Stimulated activated CD4-positive, alpha-beta T cell treated with anti-CD3 and anti-CD28 coated beads, Interleukin-12 subunit alpha, Interleukin-12 subunit beta, amount 100 ng/mL, for 48 hours (primary cell): Measurements from ENCODE around the gene ZBTB42.

Experiments
- DNase-seq, 3 donors: peaks; one replicate each; pipeline ENCODE4 v3.0.0-alpha.2; 2020; ENCODE audit warnings: low read depth in 2 of 3, low spot score in 1 of 3

Gene ZBTB42

DNA sequence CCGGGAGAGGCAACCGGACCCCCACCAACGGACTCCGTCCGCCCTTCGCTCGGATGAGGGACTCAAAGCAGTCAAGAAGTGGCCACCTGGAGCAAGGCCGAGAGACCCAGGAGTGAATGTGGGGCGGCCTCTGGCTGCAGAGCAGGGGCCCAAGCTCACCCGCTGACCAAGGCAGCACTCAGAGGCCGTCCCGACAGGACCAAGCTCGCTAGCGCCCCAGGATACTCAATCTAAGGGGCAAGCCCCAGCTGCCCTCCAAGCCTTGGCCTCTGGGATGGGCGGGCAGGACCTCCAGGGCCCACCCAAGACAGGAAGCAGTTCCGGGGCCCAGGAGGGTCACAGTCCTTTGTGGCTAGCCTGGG is 6.3 kb upstream of the ZBTB42 start:
- no peak for DNase-seq

DNA sequence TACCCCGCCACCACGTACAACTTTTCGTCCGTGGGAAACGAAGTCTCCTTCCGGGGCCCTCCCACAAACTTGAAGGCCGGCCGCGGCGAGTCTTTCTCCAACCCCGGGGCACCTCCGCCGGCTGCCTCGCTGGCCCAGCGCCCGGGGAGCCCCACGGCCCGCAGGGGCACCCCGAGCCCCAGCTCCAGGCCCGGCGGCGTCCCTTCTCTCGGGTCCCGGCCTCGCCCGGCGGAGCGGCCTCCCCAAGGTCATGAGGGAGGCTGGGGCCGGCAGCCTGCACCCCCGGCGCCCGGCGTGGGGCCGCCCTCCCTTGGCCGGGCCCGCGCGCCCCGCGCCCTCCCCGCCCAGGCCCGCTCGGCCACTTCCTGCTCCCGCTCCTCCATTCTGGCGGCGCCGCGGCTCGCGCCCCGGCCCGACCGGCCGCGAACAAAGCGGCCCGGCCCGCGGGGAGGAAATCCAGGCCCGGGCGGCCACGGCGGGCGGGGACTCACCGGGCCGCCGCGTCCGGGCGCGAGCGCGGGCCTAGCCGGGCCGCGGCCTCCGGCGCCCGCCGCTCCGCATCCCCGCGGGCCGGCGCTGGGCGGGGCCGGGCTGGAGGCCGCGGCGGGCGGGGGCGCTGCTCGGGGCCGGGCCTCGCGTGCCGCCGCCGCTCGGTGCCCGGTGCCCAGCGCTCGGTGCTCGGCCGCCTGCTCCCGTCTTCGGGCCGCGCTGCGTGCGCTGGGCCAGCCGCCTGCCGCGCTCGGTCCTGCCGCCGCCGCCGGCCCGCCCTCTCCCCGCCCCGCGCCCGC is 5.7 kb upstream of the ZBTB42 start, which contains the start of gene AKT1:
Gene AKT1, minus strand, starts transcription at position 756 of the 788 bp plus-strand sequence. CDS start 3,105 bp downstream, outside the sequence.
- DNase-seq: no peak

DNA sequence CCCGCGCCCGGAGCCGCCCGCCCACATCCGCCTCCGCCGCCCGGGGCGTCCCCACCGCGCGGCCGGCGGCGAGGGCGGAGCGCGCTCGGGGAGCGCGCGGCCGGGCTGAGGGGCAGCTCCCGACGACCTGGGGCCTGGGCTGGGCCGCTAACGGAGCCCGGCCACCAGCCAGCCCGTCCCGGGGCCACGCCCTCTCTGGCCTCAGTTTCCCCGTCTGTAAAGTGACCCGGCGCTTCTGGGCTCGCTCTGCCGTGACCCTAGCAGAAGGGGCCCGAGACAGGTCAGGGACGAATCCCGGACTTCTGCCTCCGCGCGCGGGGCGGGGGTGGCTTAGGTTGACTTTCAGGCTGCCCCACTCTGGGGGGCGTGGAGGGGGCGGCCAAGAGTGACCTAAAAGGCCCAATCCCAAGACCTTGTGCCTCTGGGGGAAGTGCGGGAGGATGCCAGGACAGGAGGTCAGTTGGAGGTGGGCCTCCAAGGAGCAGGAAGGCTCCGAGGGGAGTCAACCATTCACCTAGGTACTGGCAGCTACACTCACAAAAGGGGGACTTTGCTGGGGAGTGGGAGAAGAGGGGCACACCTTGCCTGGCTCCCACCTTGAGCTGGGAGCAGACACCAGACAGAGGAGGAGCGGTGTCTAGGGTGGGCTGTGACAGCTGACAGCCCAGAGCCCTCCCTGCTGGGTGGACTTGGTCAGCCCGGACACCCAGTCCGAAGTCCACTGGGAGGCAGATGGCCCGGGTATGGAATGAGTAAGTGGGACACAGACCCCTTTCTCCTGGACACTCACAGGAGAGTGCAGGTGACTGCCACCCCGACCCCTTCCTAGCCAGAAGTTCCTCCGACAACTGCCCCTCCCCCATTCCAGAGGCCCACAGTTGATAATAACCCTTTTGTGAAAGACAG is 4.9 kb upstream of the ZBTB42 start:
- peak in 1 of 3 donors; percentile 46 for DNase-seq

DNA sequence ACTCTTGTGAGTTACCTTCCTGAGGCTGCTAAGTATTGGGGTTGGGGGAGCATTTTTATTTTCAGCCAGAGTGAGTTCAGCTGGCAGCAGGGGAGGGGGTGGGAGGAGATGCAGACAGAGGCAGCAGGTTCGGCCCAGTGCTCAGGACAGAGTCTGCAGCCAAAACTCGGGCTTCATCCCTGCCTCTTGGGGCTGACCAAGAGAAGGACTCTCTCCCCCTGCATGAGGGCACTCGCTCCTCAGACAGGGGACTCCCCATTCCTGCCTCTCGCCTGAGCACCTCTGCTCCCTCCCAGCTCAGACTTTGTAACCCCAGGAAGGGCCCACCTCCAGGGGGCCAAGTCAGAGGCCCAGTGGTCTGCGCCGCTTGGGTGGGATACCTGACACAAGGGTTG is 4.2 kb upstream of the ZBTB42 start:
- DNase-seq: no peak

DNA sequence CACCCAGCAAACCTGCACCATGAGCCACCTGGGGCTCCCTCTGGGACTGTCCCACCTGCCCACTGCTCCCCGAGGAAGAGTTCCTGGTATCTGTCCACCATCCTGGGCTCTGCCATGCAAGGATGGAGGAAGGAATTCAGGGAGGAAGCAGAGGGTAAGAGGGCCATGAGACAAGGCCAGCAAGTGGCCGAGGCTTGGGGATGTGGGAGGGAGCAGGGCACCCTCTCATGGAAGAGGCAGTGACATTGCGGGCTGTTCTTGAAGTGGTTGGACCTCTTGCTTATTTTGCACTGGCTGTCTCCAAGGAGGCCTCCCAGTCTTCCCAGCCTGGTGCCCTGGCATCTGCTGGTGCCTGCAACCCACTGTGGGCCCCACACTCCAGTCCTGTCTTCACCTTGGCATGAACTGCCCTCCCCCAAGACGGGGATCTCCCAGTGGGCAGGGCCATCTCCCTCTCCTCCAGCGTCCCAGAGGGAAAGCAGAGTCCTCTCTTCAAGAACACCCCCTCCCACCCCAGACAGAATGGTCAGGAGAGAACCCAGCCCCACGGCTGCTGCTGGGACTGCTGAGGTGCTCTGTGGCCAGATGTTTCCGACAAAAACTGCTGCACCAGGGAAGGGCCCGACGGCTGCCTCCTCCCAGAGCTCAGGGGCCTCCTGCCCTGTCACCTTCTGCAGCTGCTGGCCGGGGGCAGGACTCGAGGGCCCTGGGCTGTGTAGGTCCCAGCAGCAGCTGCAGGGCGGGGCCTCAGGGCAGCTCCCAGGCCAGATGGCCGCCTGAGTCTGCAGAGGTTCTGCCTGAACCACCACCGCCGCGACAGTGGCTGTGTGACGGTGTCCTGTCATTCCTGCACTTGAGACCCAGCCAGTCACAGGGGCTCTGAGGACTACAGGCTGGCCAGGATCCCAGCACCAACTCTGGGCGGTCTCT is 3.5 kb upstream of the ZBTB42 start:
- no peak for DNase-seq

DNA sequence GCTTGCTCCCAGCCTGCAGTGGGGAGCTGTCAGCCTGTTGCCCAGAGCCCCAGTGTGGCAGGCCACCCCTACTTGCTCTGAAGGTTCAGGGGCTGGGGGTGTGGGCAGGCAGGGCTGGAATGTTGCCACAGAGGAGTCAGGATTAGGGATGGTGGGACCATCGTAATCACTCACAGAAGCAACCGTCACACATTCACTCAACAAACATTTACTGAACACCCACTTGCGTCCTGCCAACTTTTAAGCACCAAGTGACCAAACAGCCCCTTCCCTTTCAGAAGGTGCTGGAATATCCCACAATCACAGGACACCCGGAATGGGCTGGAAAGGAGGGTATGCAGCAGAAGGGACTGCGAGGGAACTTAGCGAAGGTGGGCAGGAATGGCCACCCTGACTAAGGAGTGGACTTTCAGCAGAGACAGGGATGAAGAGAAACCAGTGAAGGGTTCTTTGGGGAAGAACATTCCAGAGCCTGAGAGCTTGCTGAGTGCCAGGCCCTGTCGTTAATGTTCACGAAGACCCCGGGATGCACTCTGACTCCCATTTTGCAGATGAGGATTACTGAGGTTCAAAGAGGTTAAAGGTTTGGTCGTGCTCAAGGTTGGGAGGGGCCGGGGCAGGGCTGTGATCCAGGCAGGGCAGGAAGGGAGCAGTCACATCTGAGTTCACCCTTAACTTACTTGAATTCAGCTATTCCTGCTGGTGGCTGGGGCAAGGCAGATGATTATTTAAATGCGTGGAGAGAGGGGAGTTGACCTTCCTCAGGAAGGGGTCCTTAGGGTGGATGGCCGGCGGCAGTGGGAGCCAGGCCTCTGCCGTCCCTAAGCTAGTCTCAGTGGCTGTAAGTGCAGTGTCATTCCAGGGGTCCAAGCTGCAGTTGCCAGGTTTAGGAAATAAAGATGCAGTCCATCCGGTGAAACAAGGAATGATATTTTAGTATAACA is 2.3 kb upstream of the ZBTB42 start:
- no peak for DNase-seq

DNA sequence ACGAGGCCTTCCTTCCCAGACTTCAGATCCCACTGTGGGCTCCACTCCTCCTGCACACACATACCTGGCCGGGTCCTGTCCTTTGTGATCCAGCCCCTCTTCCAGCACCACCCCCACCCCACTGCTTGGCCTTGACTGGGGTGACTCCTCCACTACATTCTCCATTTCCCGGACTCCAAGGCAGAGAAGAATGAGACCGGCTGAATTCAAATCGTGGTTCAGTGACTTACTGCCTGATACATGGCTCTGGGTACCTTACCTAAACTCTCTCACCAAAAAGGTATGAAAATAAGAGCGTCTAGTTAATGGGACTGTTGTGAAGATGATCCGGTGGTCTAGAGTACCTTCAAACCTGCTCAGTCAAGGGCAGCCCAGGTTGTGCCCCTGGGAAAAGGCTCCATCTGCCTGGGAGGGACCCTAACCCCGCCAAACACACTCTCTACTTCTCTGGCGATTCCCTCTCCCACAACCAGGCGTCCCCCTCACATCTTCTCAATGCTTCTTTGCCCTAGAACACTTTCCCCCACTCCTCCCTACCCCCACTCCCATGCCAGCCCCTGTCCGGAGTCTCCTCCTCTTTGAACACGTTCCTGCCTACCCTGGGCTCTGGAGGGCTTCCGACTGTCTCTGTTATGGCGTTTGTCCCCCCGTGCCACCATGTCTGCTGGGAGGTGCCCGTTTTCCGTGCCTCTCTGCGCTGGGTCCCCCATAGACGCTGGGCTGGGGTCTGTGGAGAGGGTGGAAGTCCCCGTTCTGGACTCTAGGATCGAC is 1.5 kb upstream of the ZBTB42 start:
- no peak for DNase-seq

DNA sequence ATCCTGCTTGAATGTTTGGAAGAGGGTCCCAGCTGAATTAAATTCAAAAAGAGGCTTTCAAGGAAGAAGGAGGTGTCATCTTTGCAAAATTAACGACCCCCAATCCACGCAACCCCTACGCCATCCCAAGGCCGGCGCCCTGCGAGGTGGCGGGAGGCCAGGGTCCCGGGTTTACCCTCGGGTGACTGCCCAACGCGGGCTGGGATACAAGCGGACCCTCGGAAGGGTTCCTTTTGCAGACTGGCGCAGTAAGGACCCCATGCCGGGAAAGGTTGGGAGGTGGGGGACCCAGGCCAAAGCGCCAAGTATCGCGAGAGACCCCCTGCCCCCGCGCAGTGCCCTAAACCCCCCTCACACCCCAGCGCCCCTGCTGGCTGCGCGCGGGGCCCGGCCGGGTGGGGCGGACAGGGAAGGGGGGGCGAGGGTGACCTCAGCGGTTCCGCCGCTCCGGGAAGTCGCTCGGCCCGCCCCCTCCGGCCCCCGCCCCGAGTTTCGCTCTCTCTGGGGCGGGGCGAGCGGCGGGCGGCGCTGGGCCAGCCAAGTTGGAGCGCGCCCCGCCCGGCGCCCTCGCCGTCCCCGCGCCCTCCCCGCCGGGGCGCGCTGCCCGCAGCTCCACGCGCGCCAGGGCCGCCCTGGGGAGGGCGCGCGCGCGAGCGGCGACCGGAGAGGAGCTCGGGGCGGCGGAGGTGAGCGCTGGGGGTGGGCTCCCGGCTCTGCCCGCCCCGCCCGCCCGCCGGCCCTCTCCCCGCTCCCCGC is 708 bp upstream of the ZBTB42 start:
- peak; percentile 34 to 69 (median 64) for DNase-seq

DNA sequence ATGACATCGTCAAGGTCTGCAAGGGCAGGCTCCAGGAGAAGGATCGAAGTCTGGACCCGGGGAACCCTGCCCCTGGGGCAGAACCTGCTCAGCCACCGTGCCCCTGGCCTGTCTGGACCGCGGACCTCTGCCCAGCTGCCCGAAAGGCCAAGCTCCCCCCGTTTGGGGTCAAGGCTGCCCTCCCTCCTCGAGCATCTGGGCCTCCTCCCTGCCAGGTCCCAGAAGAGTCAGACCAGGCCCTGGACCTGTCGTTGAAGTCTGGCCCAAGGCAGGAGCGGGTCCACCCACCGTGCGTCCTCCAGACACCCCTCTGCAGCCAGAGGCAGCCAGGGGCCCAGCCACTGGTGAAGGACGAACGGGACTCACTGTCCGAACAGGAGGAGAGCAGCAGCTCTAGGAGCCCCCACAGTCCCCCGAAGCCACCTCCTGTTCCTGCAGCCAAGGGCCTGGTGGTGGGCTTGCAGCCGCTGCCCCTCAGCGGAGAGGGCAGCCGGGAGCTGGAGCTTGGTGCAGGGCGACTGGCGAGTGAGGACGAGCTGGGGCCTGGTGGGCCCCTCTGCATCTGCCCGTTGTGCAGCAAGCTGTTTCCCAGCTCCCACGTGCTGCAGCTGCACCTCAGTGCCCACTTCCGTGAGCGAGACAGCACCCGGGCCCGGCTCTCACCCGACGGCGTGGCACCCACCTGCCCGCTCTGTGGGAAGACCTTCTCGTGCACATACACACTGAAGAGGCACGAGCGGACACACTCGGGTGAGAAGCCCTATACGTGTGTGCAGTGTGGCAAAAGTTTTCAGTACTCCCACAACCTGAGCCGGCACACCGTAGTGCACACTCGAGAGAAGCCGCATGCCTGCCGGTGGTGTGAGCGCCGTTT is 856 bp downstream of the ZBTB42 start:
- no peak for DNase-seq

DNA sequence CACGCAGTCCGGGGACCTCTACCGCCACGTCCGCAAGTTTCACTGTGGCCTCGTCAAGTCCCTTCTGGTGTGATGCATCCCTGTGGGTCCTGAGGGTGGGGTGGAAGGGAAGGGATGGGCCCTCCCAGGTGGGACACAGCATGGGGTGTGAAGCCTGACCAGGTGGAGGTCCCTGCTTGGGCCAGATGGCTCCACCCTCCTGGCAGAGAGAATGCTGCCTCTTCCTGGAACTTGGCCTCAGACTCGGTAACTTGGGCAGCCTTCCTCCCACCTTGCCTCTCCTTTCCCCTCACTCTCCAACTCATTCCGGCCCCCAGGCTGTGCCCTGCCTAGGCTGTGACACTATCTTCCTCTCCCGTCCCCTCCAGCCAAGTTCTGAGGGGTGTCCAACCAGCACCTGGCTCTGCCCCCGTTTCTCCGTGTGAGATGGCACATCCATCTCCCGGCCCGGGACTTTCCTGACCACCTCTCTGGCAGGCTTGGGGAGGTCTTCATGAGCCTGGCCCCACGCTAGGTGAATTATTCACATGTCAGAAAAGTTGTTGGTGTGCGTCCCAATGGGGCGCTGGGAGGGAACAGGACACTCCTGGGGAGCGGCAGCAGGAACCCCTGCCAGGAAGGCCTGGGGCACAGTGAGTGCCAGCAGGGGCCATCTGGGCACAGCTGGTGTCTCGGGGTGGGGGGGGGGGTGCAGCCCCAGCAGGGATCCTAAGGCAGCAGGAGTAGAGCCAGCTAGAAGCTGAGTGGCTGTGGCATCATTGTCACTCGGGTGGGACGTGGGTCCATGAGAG is 1.7 kb downstream of the ZBTB42 start:
- DNase-seq: no peak

DNA sequence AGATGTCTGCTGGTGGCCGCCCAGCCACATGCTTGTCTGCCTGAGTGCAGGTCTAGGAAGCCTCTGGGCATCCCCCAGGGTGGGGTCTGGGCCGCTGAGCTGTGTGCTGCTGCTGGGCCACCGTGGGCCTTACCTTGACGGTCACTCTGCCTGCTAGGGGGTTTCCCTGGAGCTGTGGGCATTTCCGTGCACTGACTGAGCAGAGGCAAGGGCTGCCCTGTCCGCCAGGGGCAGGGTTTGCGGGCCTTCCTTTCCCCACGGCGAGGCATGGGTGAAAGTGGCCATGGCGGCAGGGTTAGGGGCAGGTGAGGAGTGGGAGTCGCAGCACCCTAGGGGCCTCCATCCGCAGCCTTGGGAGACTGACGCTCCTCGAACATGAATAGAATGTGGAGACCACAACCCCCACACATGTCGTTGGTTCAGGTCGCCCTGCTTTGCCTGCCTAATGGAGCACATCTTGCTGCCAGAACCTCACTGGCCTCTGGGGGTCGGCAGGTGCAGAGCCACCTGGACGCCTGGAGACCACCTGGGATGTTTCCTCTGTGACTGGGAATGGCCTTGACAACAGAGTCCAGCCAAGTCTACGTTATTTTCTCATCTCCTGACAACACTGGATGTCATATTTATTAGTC is 2.5 kb downstream of the ZBTB42 start:
- DNase-seq: no peak

DNA sequence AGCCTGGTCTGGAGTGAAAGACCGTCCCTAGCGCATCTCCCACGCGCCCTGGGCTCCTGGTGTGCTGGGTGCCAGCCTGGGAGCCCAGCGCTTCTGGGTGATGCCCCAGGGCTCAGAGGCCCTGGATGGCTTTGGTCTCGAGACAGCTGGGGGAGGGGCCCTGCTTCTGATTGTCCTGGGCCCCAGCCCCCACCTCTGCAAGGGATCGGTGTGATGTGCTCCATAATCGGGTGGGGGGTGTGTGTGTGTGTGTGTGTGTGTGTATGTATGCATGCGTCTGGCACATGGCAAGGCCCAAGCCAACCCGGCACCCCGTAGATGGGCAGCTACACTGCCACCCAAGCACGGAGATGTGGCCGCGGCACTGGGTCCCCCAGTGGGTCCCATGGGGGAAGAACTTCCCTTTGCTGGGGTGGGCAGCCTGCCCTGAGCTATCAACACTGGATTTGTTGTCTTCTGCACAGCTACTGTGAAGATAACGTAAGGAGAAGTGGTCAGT is 3.1 kb downstream of the ZBTB42 start:
- no peak for DNase-seq

DNA sequence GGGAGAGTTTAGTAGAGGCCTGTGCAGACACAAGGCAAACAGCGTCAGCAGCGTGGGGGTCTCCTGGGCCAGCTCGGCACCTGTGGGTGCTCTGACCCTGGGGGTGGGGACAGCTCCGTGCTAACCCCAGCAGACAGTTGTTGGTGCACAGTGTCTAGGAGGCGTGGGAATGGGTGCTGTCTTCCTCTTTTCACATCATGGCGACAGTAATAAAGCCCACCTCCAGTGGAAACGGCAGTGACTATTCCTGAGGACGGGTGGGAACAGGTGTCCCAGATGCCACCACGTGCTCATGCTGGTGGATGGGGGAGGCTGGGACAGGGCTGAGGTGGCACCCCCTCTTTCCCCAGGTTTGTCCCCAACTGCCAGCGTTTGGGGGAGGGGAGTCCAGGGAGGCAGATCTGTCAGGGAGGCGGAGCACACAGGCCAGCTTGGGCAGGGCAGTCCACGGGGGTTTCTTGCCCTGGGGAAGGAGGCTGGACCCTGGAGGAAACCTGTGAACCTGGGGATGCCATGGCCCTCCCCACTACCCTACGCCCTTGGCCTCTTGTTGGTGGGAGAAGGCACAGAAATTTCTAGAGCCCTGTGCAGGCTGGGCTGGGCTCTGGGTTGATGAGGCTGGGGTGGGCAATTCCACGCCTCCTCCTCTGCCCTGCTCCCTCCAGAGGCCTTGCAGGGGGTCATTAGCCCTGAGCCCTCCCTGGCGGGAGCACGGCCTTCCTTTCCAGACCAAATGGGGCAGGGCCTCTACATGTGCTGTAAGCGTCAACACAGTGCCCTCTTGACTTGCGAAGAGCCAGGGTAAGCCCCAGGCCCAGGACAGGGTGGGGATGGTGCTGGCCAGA is 3.8 kb downstream of the ZBTB42 start:
- DNase-seq: no peak

DNA sequence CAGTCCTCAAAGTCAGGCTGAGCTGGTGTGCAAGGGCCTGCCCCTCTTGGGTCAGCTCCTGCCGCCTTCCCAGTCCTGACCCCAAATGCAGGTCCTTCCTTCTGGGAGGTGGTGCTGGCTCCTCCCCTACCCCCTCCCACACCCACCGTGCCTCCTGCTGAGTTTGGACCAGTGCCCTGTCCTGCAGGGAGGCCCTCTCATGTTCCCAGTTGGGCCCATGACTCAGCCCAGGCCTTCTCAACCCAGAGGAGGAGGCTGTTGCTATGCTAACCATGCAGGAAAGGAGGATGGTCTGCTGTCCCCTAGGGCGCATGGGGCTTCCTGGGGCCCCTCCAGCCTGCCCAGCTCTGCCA is 4.4 kb downstream of the ZBTB42 start:
- DNase-seq: no peak

DNA sequence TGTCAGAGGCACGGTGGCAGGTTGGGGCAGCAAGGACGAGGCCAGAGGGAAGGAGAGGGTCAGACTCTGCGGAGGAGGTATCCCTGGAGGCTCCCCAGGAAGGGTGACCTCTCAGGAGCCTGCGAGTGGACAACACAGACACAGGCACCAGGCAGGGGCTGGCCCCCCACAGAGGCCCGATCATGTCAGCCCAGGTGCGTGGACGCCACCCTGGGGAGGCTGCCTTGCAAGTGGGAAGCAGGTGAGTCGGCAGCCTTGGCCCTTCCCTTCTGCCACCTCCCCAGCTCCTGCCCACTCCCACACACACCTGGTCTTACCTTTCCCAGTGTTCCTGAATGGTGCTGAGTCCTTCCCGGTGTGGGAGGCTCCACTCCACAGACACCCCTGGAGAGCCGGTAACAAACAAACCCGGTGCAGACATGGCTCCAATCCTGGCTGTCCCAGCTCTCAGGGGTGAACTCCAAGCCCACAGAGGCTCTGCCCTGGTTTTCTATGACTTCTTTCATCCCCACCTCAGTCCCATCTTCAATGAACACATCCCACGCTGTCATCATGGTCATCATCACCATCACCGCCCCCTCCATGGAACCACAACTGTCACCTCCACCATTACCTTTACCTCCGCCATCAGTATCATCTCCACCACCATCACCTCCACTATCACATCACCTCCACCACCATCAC is 5.2 kb downstream of the ZBTB42 start:
- DNase-seq: no peak
